Esophagus squamous epithelium (tissue), 4 donors: Measurements from ENCODE around the gene HOXA9.

Experiments
- CTCF ChIP-seq, 6 experiments: fragments of 450-650 bp in 4 of 6; fragments of 200-600 bp in 2 of 6; sonication (generic) in 2 of 6; IDR thresholded peaks; one replicate each; pipeline ENCODE4 v1.5.1; 2016 to 2019; ENCODE audit warnings: antibody characterized with exemption in 6 of 6, mild to moderate bottlenecking in 4 of 6, moderate library complexity in 4 of 6
- POLR2A ChIP-seq, 4 donors: fragments of 450-650 bp; IDR thresholded peaks; one replicate each; pipeline ENCODE4 v1.6.1; 2017; ENCODE audit warnings: antibody characterized with exemption in 4 of 4, mild to moderate bottlenecking in 4 of 4, moderate library complexity in 3 of 4

GRCh38 chr7:27171325-27171636 is 5.9 kb upstream of the HOXA9 start:
- TF ChIP-seq POLR2A (IDR thresholded peaks at IDR 0.05) (no peak), CTCF (IDR thresholded peaks at IDR 0.05) (no peak)
